Measurements from ENCODE around the gene CDKL1.

DNA sequence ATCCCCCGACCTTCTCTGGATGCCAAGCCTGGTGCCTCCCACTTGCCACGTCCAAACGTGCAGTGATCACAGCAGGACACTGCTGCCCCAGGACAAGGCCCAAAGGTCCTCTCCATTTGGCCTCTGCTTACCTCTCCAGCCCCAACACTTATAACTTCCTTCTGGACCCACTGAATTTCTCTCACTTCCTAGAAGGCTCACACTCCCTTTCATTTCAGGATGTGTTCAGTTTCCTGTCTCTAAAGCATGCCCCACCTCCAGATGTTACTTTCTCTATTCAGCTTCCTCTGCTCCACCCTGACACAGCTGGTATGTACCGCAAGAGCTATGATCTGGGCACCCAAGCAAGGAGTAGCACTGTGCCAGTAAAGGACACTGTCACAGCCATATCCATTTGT, 33.0 kb downstream of the CDKL1 start:
- TF ChIP-seq, protein P1, sequence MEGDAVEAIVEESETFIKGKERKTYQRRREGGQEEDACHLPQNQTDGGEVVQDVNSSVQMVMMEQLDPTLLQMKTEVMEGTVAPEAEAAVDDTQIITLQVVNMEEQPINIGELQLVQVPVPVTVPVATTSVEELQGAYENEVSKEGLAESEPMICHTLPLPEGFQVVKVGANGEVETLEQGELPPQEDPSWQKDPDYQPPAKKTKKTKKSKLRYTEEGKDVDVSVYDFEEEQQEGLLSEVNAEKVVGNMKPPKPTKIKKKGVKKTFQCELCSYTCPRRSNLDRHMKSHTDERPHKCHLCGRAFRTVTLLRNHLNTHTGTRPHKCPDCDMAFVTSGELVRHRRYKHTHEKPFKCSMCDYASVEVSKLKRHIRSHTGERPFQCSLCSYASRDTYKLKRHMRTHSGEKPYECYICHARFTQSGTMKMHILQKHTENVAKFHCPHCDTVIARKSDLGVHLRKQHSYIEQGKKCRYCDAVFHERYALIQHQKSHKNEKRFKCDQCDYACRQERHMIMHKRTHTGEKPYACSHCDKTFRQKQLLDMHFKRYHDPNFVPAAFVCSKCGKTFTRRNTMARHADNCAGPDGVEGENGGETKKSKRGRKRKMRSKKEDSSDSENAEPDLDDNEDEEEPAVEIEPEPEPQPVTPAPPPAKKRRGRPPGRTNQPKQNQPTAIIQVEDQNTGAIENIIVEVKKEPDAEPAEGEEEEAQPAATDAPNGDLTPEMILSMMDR (IDR thresholded peaks at IDR 0.05), result no peak
- TF ChIP-seq POLR2A (IDR thresholded peaks at IDR 0.05), result no peak

All from heart left ventricle (tissue), 13 donors.